Tibial artery (tissue), 4 donors: ENCODE data around the gene ZNF524.

Experiments
- DNase-seq, 2 donors: peaks; one replicate each; pipeline ENCODE4 v3.0.0-alpha.2; 2019
- H3K27ac ChIP-seq, 2 donors: fragments of 200-600 bp; sonication (generic) in 1 of 2; 1 replicate in 1 of 2; 2 replicates in 1 of 2; pipeline ENCODE4 v1.5.1; 2018 to 2019; ENCODE audit warnings: mild to moderate bottlenecking in 1 of 2
- H3K27me3 ChIP-seq, 2 donors: fragments of 200-600 bp; sonication (generic) in 1 of 2; one replicate each; pipeline versions ENCODE4 v1.5.1 to v1.6.0; 2016 to 2019
- H3K36me3 ChIP-seq, 3 donors: fragments of 200-600 bp; sonication (generic) in 2 of 3; one replicate each; pipeline ENCODE4 v1.5.1; 2016 to 2019; ENCODE audit warnings: mild to moderate bottlenecking in 2 of 3
- H3K4me1 ChIP-seq, 4 donors: fragments of 200-600 bp; sonication (generic) in 2 of 4; 1 replicate in 3 of 4; 2 replicates in 1 of 4; pipeline ENCODE4 v1.5.1; 2016 to 2019
- H3K4me3 ChIP-seq, 2 donors: fragments of 200-600 bp; sonication (generic) in 1 of 2; 1 replicate in 1 of 2; 2 replicates in 1 of 2; pipeline ENCODE4 v1.5.1; 2018 to 2019; ENCODE audit warnings: mild to moderate bottlenecking in 2 of 2
- H3K9me3 ChIP-seq, 3 donors: fragments of 200-600 bp; sonication (generic) in 1 of 3; one replicate each; pipeline ENCODE4 v1.5.1; 2016 to 2019
- intact Hi-C: fragments of 100-400 bp; cut with DNase I; formaldehyde crosslinking; loops from one replicate; pipeline ENCODE4 v1.15.0; 2023; ENCODE audit warnings: low total_unique reads
- TF ChIP-seq, protein P1 (sequence below), 2 experiments: fragments of 200-600 bp in 1 of 2; fragments of 450-650 bp in 1 of 2; IDR thresholded peaks; one replicate each; pipeline ENCODE4 v1.5.1; 2017 to 2019; ENCODE audit warnings: antibody characterized with exemption in 2 of 2, mild to moderate bottlenecking in 1 of 2, moderate library complexity in 1 of 2

The ZNF524 gene

DNA sequence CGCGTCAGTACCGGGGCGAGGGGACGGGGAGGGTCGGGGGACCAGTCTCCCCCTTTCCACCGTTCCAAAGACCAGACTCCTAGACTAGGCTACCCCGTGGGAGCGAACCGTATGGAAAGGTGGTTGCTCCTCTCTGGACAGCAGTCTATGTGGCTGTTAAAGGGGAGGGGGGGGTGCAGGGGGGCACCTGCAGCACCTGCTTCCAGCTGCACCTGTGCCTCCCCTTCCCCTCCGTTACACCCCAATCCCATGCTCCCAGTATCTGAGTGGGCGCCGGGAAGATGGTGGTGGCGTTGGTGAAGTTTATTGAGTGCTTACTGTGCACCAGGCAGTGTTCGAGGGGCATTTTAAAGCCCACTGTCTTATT lies 557 bp downstream of the ZNF524 start:
- TF ChIP-seq, protein P1, sequence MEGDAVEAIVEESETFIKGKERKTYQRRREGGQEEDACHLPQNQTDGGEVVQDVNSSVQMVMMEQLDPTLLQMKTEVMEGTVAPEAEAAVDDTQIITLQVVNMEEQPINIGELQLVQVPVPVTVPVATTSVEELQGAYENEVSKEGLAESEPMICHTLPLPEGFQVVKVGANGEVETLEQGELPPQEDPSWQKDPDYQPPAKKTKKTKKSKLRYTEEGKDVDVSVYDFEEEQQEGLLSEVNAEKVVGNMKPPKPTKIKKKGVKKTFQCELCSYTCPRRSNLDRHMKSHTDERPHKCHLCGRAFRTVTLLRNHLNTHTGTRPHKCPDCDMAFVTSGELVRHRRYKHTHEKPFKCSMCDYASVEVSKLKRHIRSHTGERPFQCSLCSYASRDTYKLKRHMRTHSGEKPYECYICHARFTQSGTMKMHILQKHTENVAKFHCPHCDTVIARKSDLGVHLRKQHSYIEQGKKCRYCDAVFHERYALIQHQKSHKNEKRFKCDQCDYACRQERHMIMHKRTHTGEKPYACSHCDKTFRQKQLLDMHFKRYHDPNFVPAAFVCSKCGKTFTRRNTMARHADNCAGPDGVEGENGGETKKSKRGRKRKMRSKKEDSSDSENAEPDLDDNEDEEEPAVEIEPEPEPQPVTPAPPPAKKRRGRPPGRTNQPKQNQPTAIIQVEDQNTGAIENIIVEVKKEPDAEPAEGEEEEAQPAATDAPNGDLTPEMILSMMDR (IDR thresholded peaks at IDR 0.05), result no peak
- peak in 1 of 2 donors; percentile 83 for DNase-seq
- Histone ChIP-seq H3K9me3 (no peaks in the 10 kb centered on the region), H3K4me1 (peaks cover 3 to 32% (median 17%) of the 10 kb centered on the region in 4 donors), H3K27ac (peak overlapping the region; percentile 93 to 95), H3K27me3 (no peaks in the 10 kb centered on the region), H3K36me3 (peaks cover 0 to 35% (median 14%) of the 10 kb centered on the region in 3 donors), H3K4me3 (peak overlapping the region; percentile 74 to 75)
- intact Hi-C loops, result no loop called here

- Histone ChIP-seq H3K36me3 (peaks cover 0 to 30% (median 10%) of the 10 kb centered on the region in 3 donors), H3K27ac (peak overlapping the region; percentile 93 to 95), H3K4me3 (peak overlapping the region; percentile 74 to 75), H3K9me3 (no peaks in the 10 kb centered on the region), H3K27me3 (no peaks in the 10 kb centered on the region), H3K4me1 (peaks cover 3 to 35% (median 20%) of the 10 kb centered on the region in 4 donors)
- no peak for DNase-seq
- TF ChIP-seq, protein P1 (IDR thresholded peaks at IDR 0.05), result no peak
- intact Hi-C loops, result no loop called here
Measured at GRCh38 chr19:55601084-55601483, 996 bp downstream of the ZNF524 start.

GRCh38 chr19:55602104-55603001 lies 2.3 kb downstream of the ZNF524 start:
- Histone ChIP-seq H3K9me3 (no peaks in the 10 kb centered on the region), H3K4me3 (no peak overlapping the region), H3K27ac (no peak overlapping the region), H3K4me1 (peaks cover 3 to 48% (median 31%) of the 10 kb centered on the region in 4 donors), H3K36me3 (peaks cover 0 to 18% (median 0%) of the 10 kb centered on the region in 3 donors), H3K27me3 (no peaks in the 10 kb centered on the region)
- TF ChIP-seq, protein P1 (IDR thresholded peaks at IDR 0.05), result no peak
- DNase-seq, result no peak
- intact Hi-C loops, result no loop called here

- peaks cover 0 to 14% (median 0%) of the 10 kb centered on the region in 3 donors for H3K36me3 ChIP-seq
- no peak overlapping the region for H3K4me3 ChIP-seq
- no peak for DNase-seq
- no peaks in the 10 kb centered on the region for H3K27me3 ChIP-seq
- TF ChIP-seq, protein P1 (IDR thresholded peaks at IDR 0.05), result no peak
- no peaks in the 10 kb centered on the region for H3K9me3 ChIP-seq
- no peak overlapping the region for H3K27ac ChIP-seq
- H3K4me1 ChIP-seq, result peaks cover 3 to 55% (median 34%) of the 10 kb centered on the region in 4 donors
- intact Hi-C loops, result no loop called here
Measured at GRCh38 chr19:55603115-55603514, 3.0 kb downstream of the ZNF524 start.

GRCh38 chr19:55603581-55604292 lies 3.6 kb downstream of the ZNF524 start:
- intact Hi-C loops, result no loop called here
- TF ChIP-seq, protein P1 (IDR thresholded peaks at IDR 0.05), result no peak
- Histone ChIP-seq H3K4me1 (peaks cover 3 to 51% (median 34%) of the 10 kb centered on the region in 4 donors), H3K36me3 (peaks cover 0 to 14% (median 0%) of the 10 kb centered on the region in 3 donors), H3K4me3 (no peak overlapping the region), H3K27me3 (no peaks in the 10 kb centered on the region), H3K9me3 (no peaks in the 10 kb centered on the region), H3K27ac (peak overlapping the region in 1 of 2 donors; percentile 95)
- DNase-seq, result no peak
